ENCODE results near the gene MAP3K8. TPM values are rescaled to one million over a fixed set of nuclear protein-coding genes. Genes with fewer than 3 reads are reported as not detected.
A peak's percentile ranks its signal among the peaks of the same experiment; 100 is the strongest.

Gene MAP3K8
- polyA plus RNA-seq, 3 donors, result 54.5 to 206 (median 59.2) TPM

- no peak overlapping the region for H3K4me3 ChIP-seq (replicated peaks in 1 of 3; ENCODE audit: low read depth in 2 of 3, low read length in 3 of 3)
- peaks cover 58% of the 10 kb centered on the region for H3K4me1 Mint-ChIP-seq
- H3K4me1 ChIP-seq (ENCODE audit: control insufficient read depth in 1 of 2, insufficient read depth in 2 of 2, low read length in 2 of 2), result peaks cover 47 to 69% of the 10 kb centered on the region in 2 donors
- intact Hi-C loops (cut with micrococcal nuclease), result no loop called here
- no peaks in the 10 kb centered on the region for H3K27me3 ChIP-seq (ENCODE audit: control insufficient read depth in 2 of 2, insufficient read depth in 2 of 2, low read length in 2 of 2)
- no peak for DNase-seq
- 35% methylated on average over 3 of the region's 3 CpGs for WGBS (ENCODE audit: insufficient coverage)
- no peaks in the 10 kb centered on the region for H3K9me3 ChIP-seq (replicated peaks in 1 of 2; ENCODE audit: control insufficient read depth in 1 of 2, insufficient read depth in 1 of 2, low read length in 2 of 2)
- no peak overlapping the region for H3K27ac ChIP-seq (ENCODE audit: low read depth in 1 of 2, low read length in 2 of 2)
- TF ChIP-seq CTCF (IDR thresholded peaks at IDR 0.05), result no peak
- H2AFZ ChIP-seq (ENCODE audit: insufficient read depth, low read depth, low read length, poor library complexity, severe bottlenecking), result peak overlapping the region; percentile 26
- H3K27me3 Mint-ChIP-seq (ENCODE audit: low read depth in 3 of 3), result no peaks in the 10 kb centered on the region
- H3K36me3 Mint-ChIP-seq, result no peaks in the 10 kb centered on the region
- no peaks in the 10 kb centered on the region for H3K36me3 ChIP-seq (replicated peaks in 1 of 2; ENCODE audit: control insufficient read depth in 1 of 2, insufficient read depth in 2 of 2, low read length in 2 of 2)
- no peak overlapping the region for H3K4me3 Mint-ChIP-seq
- H3K4me2 ChIP-seq (replicated peaks; ENCODE audit: extremely low read depth, low read length, poor library complexity, severe bottlenecking), result no peak overlapping the region
- no peaks in the 10 kb centered on the region for H3K79me2 ChIP-seq (ENCODE audit: insufficient read depth, low read length)
- H3K27ac Mint-ChIP-seq, result peak overlapping the region in 1 of 7 donors; percentile 80
- H3K9me3 Mint-ChIP-seq, result peaks cover 0 to 2% (median 0%) of the 10 kb centered on the region in 7 donors
- no peaks in the 10 kb centered on the region for H4K20me1 ChIP-seq (ENCODE audit: insufficient read depth, low read length)
- no peak overlapping the region for H3K9ac ChIP-seq (ENCODE audit: insufficient read depth, low read length, poor library complexity, severe bottlenecking)
These were observed 16.7 kb upstream of the MAP3K8 start for GRCh38 chr10:30417301-30417700.

GRCh38 chr10:30420266-30420665, 13.7 kb upstream of the MAP3K8 start:
- no peaks in the 10 kb centered on the region for H3K9me3 ChIP-seq (replicated peaks in 1 of 2; ENCODE audit: control insufficient read depth in 1 of 2, insufficient read depth in 1 of 2, low read length in 2 of 2)
- no peaks in the 10 kb centered on the region for H4K20me1 ChIP-seq (ENCODE audit: insufficient read depth, low read length)
- intact Hi-C loops (cut with micrococcal nuclease), result no loop called here
- no CpG with 5 or more reads among the region's 2 CpGs for WGBS (ENCODE audit: insufficient coverage)
- peak overlapping the region in 1 of 2 donors; percentile 30 for H3K27ac ChIP-seq (ENCODE audit: low read depth in 1 of 2, low read length in 2 of 2)
- Mint-ChIP-seq H3K4me3 (no peak overlapping the region), H3K4me1 (peaks cover 60% of the 10 kb centered on the region), H3K27ac (peak overlapping the region in 5 of 7 donors; percentile 32 to 76 (median 48)), H3K9me3 (peaks cover 0 to 2% (median 0%) of the 10 kb centered on the region in 7 donors), H3K36me3 (no peaks in the 10 kb centered on the region), H3K27me3 (ENCODE audit: low read depth in 3 of 3) (peaks cover 0 to 1% (median 0%) of the 10 kb centered on the region in 3 donors)
- no peak overlapping the region for H3K9ac ChIP-seq (ENCODE audit: insufficient read depth, low read length, poor library complexity, severe bottlenecking)
- H3K36me3 ChIP-seq (replicated peaks in 1 of 2; ENCODE audit: control insufficient read depth in 1 of 2, insufficient read depth in 2 of 2, low read length in 2 of 2), result no peaks in the 10 kb centered on the region
- H3K79me2 ChIP-seq (ENCODE audit: insufficient read depth, low read length), result no peaks in the 10 kb centered on the region
- H3K4me1 ChIP-seq (ENCODE audit: control insufficient read depth in 1 of 2, insufficient read depth in 2 of 2, low read length in 2 of 2), result peaks cover 53 to 68% of the 10 kb centered on the region in 2 donors
- peak overlapping the region; percentile 15 for H3K4me2 ChIP-seq (replicated peaks; ENCODE audit: extremely low read depth, low read length, poor library complexity, severe bottlenecking)
- no peak for DNase-seq
- TF ChIP-seq CTCF (IDR thresholded peaks at IDR 0.05), result no peak
- peak overlapping the region in 1 of 3 experiments; percentile 33 for H3K4me3 ChIP-seq (replicated peaks in 1 of 3; ENCODE audit: low read depth in 2 of 3, low read length in 3 of 3)
- H3K27me3 ChIP-seq (ENCODE audit: control insufficient read depth in 2 of 2, insufficient read depth in 2 of 2, low read length in 2 of 2), result no peaks in the 10 kb centered on the region
- no peak overlapping the region for H2AFZ ChIP-seq (ENCODE audit: insufficient read depth, low read depth, low read length, poor library complexity, severe bottlenecking)

Data from CD14-positive monocyte (primary cell).